Neural cell (in vitro differentiated cells): ENCODE results near the gene MSH2. TPM values are rescaled to one million over a fixed set of nuclear protein-coding genes. Genes with fewer than 3 reads are reported as not detected.

Source experiments
- H2AFZ ChIP-seq: fragments of 200-600, 300-800 bp; sonication (generic), shearing (Covaris generic); 2 replicates; pipeline ENCODE4 v1.6.0; 2014; ENCODE audit warnings: low read depth, mild to moderate bottlenecking, antibody characterized with exemption, low read length, moderate library complexity
- H3F3A ChIP-seq: fragments of 200-600 bp; shearing (Covaris generic); 2 replicates; pipeline ENCODE4 v1.6.1; 2016; ENCODE audit warnings: mild to moderate bottlenecking, moderate library complexity, mixed read lengths, antibody characterized with exemption, low read length; ENCODE audit not compliant: insufficient read depth, poor library complexity, severe bottlenecking
- H3K27ac ChIP-seq: fragments of 200-600, 300-800 bp; sonication (generic), shearing (Covaris generic); 2 replicates; pipeline ENCODE4 v1.5.1; 2014; ENCODE audit warnings: mild to moderate bottlenecking, low read length, moderate library complexity
- H3K27me3 ChIP-seq: fragments of 300-800, 200-600 bp; sonication (generic), shearing (Covaris generic); 2 replicates; pipeline ENCODE4 v1.6.0; 2014; ENCODE audit warnings: mild to moderate bottlenecking, low read depth, low read length, moderate library complexity; ENCODE audit not compliant: insufficient read depth
- H3K36me3 ChIP-seq: fragments of 300-800, 200-600 bp; sonication (generic), shearing (Covaris generic); 2 replicates; pipeline ENCODE4 v1.5.1; 2014; ENCODE audit warnings: mild to moderate bottlenecking, antibody characterized with exemption, low read length, moderate library complexity; ENCODE audit not compliant: insufficient read depth
- H3K4me2 ChIP-seq: fragments of 300-800, 200-600 bp; sonication (generic), shearing (Covaris generic); 2 replicates; pipeline ENCODE4 v1.6.0; 2014; ENCODE audit warnings: mild to moderate bottlenecking, low read length
- H3K4me3 ChIP-seq: fragments of 300-800, 200-600 bp; sonication (generic), shearing (Covaris generic); 2 replicates; pipeline ENCODE4 v1.5.1; 2014; ENCODE audit warnings: mild to moderate bottlenecking, low read length, moderate library complexity
- H3K79me2 ChIP-seq: fragments of 200-600 bp; shearing (Covaris generic); replicated peaks from 2 replicates; pipeline ENCODE4 v1.6.0; 2014; ENCODE audit warnings: mild to moderate bottlenecking, low read length, moderate library complexity; ENCODE audit not compliant: insufficient read depth
- H3K9ac ChIP-seq: fragments of 300-800, 200-600 bp; sonication (generic), shearing (Covaris generic); 2 replicates; pipeline ENCODE4 v1.6.1; 2016; ENCODE audit warnings: mild to moderate bottlenecking, low read length, mixed read lengths
- H3K9me2 ChIP-seq: fragments of 200-600 bp; shearing (Covaris generic); 2 replicates; pipeline ENCODE4 v1.6.1; 2016; ENCODE audit warnings: mild to moderate bottlenecking, low read length, mixed read lengths; ENCODE audit not compliant: insufficient read depth
- H3K9me3 ChIP-seq: fragments of 200-600, 300-800 bp; sonication (generic), shearing (Covaris generic); 2 replicates; pipeline ENCODE4 v1.6.1; 2016; ENCODE audit warnings: mild to moderate bottlenecking, mixed run types, low read length, moderate library complexity, mixed read lengths
- H4K20me1 ChIP-seq: fragments of 200-600 bp; shearing (Covaris generic); 2 replicates; pipeline ENCODE4 v1.6.1; 2016; ENCODE audit warnings: mild to moderate bottlenecking, mixed run types; ENCODE audit not compliant: insufficient read depth
- EP300 ChIP-seq: fragments of 450-650 bp; conservative IDR thresholded peaks from 2 replicates; pipeline ENCODE4 v1.6.1; 2014; ENCODE audit warnings: antibody characterized with exemption, mild to moderate bottlenecking, moderate library complexity; ENCODE audit not compliant: poor library complexity, severe bottlenecking
- EZH2 ChIP-seq: fragments of 200-600, 300-800 bp; shearing (Covaris generic), sonication (generic); IDR thresholded peaks from 2 replicates; pipeline ENCODE4 v1.6.1; 2014; ENCODE audit warnings: antibody characterized with exemption, low read length, borderline replicate concordance, mild to moderate bottlenecking; ENCODE audit not compliant: insufficient read depth, poor library complexity, severe bottlenecking
- MXI1 ChIP-seq: fragments of 450-650 bp; conservative IDR thresholded peaks from 2 replicates; pipeline ENCODE4 v1.6.1; 2014; ENCODE audit warnings: antibody characterized with exemption, mild to moderate bottlenecking; ENCODE audit not compliant: poor library complexity, severe bottlenecking
- POLR2AphosphoS5 ChIP-seq: IDR thresholded peaks from 2 replicates; pipeline ENCODE4 v1.6.1; 2012
- RAD21 ChIP-seq: fragments of 450-650 bp; conservative IDR thresholded peaks from 2 replicates; pipeline ENCODE4 v1.6.1; 2014; ENCODE audit warnings: antibody characterized with exemption, mild to moderate bottlenecking, moderate library complexity
- SMC3 ChIP-seq: fragments of 450-650 bp; conservative IDR thresholded peaks from 2 replicates; pipeline ENCODE4 v1.6.1; 2014; ENCODE audit warnings: antibody characterized with exemption, mild to moderate bottlenecking, moderate library complexity; ENCODE audit not compliant: poor library complexity
- TAF1 ChIP-seq: IDR thresholded peaks from 2 replicates; pipeline ENCODE4 v1.6.1; 2012; ENCODE audit warnings: low read depth
- polyA plus RNA-seq: library from polyadenylated mRNA; depleted of rRNA; stranded (reverse); fragments of >200 nt; gene quantifications from 2 replicates; pipeline ENCODE4 v1.2.3, GENCODE V29; 2014
- TF ChIP-seq, protein P1 (sequence below): fragments of 450-650 bp; IDR thresholded peaks from 2 replicates; pipeline ENCODE4 v1.5.1; 2014; ENCODE audit warnings: antibody characterized with exemption, mild to moderate bottlenecking, moderate library complexity; ENCODE audit not compliant: poor library complexity, severe bottlenecking
- TF ChIP-seq, protein P2 (sequence below): IDR thresholded peaks from 2 replicates; pipeline ENCODE4 v1.6.1; 2012; ENCODE audit warnings: borderline replicate concordance

Gene MSH2
- polyA plus RNA-seq, 1 donor from 2014 or later, result 105 TPM

DNA sequence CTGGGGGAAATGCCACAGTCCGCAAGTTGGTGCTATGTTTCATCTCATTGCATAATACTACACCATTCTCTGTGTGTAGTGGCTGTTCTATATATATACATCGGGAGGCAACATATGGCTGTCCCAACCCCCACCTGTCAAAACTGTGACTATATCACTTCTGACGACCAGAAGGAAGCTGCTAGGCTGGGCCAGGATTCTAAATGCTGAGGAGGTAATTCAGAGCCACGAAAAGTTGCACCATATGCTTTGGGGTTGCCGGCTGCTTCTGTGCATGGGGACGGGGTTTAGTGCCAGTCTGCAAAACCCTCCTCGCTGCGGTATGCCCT is 117.3 kb downstream of the MSH2 start:
- H3K4me3 ChIP-seq, result no peak overlapping the region
- H3K9ac ChIP-seq, result no peak overlapping the region
- no peaks in the 10 kb centered on the region for H3F3A ChIP-seq
- H3K36me3 ChIP-seq, result no peaks in the 10 kb centered on the region
- no peaks in the 10 kb centered on the region for H3K27me3 ChIP-seq
- no peaks in the 10 kb centered on the region for H3K9me3 ChIP-seq
- TF ChIP-seq EZH2 (no peak), SMC3 (no peak), POLR2AphosphoS5 (no peak), TAF1 (no peak)
- TF ChIP-seq, protein P1, sequence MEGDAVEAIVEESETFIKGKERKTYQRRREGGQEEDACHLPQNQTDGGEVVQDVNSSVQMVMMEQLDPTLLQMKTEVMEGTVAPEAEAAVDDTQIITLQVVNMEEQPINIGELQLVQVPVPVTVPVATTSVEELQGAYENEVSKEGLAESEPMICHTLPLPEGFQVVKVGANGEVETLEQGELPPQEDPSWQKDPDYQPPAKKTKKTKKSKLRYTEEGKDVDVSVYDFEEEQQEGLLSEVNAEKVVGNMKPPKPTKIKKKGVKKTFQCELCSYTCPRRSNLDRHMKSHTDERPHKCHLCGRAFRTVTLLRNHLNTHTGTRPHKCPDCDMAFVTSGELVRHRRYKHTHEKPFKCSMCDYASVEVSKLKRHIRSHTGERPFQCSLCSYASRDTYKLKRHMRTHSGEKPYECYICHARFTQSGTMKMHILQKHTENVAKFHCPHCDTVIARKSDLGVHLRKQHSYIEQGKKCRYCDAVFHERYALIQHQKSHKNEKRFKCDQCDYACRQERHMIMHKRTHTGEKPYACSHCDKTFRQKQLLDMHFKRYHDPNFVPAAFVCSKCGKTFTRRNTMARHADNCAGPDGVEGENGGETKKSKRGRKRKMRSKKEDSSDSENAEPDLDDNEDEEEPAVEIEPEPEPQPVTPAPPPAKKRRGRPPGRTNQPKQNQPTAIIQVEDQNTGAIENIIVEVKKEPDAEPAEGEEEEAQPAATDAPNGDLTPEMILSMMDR, result no peak
- TF ChIP-seq, protein P2, sequence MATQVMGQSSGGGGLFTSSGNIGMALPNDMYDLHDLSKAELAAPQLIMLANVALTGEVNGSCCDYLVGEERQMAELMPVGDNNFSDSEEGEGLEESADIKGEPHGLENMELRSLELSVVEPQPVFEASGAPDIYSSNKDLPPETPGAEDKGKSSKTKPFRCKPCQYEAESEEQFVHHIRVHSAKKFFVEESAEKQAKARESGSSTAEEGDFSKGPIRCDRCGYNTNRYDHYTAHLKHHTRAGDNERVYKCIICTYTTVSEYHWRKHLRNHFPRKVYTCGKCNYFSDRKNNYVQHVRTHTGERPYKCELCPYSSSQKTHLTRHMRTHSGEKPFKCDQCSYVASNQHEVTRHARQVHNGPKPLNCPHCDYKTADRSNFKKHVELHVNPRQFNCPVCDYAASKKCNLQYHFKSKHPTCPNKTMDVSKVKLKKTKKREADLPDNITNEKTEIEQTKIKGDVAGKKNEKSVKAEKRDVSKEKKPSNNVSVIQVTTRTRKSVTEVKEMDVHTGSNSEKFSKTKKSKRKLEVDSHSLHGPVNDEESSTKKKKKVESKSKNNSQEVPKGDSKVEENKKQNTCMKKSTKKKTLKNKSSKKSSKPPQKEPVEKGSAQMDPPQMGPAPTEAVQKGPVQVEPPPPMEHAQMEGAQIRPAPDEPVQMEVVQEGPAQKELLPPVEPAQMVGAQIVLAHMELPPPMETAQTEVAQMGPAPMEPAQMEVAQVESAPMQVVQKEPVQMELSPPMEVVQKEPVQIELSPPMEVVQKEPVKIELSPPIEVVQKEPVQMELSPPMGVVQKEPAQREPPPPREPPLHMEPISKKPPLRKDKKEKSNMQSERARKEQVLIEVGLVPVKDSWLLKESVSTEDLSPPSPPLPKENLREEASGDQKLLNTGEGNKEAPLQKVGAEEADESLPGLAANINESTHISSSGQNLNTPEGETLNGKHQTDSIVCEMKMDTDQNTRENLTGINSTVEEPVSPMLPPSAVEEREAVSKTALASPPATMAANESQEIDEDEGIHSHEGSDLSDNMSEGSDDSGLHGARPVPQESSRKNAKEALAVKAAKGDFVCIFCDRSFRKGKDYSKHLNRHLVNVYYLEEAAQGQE, result no peak
- no peak overlapping the region for H2AFZ ChIP-seq
- no peaks in the 10 kb centered on the region for H4K20me1 ChIP-seq
- no peak overlapping the region for H3K27ac ChIP-seq
- H3K9me2 ChIP-seq, result no peaks in the 10 kb centered on the region
- H3K4me2 ChIP-seq, result no peak overlapping the region
- H3K79me2 ChIP-seq, result no peaks in the 10 kb centered on the region

DNA sequence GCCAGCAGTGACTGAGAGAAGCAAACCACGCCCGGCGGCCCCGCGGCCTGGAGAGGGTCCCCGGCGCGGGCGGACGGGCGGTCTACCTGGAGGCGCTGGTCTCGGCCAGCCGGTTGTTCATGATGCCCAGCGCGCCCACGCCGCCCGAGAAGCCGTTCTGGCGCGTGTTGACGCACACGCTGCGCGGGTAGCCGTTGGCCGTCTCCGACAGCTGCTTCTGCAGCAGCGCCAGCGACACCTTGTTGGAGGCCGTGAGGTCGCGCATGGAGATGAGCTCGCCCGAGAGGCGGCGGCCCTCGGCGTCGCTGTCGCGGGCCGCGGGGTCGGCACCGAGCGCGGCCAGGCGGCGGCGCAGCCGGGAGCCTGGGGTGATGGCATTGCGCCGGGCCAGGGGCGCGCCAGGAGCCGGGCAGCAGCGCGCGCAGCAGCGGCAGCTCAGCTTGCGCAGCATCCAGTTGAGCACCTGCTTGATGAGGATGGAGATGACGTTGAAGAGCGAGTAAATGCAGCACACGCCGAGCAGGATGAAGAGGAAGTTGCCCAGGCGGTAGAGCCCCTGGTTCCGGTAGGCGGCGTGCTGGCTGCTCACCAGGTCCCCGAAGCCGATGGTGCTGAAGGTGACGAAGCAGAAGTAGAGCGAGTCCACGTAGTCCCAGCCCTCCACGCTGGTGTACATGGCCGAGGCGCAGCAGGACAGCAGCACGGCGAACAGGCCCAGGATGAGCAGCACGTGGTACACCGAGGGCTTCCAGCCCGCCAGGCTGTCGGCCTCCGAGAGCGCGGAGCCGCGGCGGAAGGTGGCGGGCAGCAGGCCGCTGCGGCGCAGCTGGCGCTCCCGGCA is 118.1 kb downstream of the MSH2 start:
- Histone ChIP-seq H3F3A (no peaks in the 10 kb centered on the region), H3K4me3 (no peak overlapping the region), H3K9ac (no peak overlapping the region), H3K36me3 (no peaks in the 10 kb centered on the region), H3K9me3 (no peaks in the 10 kb centered on the region), H3K27ac (no peak overlapping the region), H3K27me3 (no peaks in the 10 kb centered on the region), H4K20me1 (no peaks in the 10 kb centered on the region), H3K9me2 (no peaks in the 10 kb centered on the region), H3K79me2 (no peaks in the 10 kb centered on the region), H2AFZ (no peak overlapping the region), H3K4me2 (no peak overlapping the region)
- TF ChIP-seq RAD21, result no peak
- TF ChIP-seq, protein P2, result no peak
- TF ChIP-seq MXI1, result no peak
- no peak for TF ChIP-seq POLR2AphosphoS5
- no peak for TF ChIP-seq EP300
- no peak for TF ChIP-seq EZH2
- no peak for TF ChIP-seq TAF1
- TF ChIP-seq SMC3, result no peak
- TF ChIP-seq, protein P1, result no peak
